A673 (cell line): ENCODE results near the gene NHERF1. TPM values are rescaled to one million over a fixed set of nuclear protein-coding genes. Genes with fewer than 3 reads are reported as not detected.

Source experiments
- BruUV-seq: library from RNA; stranded (reverse); fragments of 400-500 nt; replicated peaks from 2 replicates; lab custom pipeline; 2021; lab: Mats Ljungman, UMichigan
- CTCF ChIA-PET: fragments of 300-600 bp; sonication (Branson Sonifier 250); formaldehyde crosslinking; loops from one replicate; lab custom pipeline; 2022; ENCODE audit warnings: antibody characterized with exemption; lab: Charles Lee
- POLR2A ChIA-PET: fragments of 300-600 bp; sonication (Branson Sonifier 250); formaldehyde crosslinking; loops from one replicate; lab custom pipeline; 2022; ENCODE audit warnings: antibody characterized with exemption; ENCODE audit not compliant: low non-redundant PET; lab: Charles Lee
- DNase-seq: peaks from one replicate; pipeline ENCODE4 v3.0.0-alpha.2; 2015; ENCODE audit warnings: low spot score
- H3K27ac ChIP-seq: fragments of 200-600 bp; sonication (generic); 2 replicates; pipeline ENCODE4 v1.5.1; 2016; ENCODE audit warnings: mixed run types, low read depth, mild to moderate bottlenecking, mixed read lengths, antibody characterized with exemption, low read length; ENCODE audit not compliant: poor library complexity, severe bottlenecking
- H3K27me3 ChIP-seq: fragments of 200-600 bp; sonication (generic); replicated peaks from 2 replicates; pipeline ENCODE4 v1.6.1; 2017; ENCODE audit warnings: mixed run types, low read depth, mild to moderate bottlenecking, mixed read lengths, antibody characterized with exemption, low read length; ENCODE audit not compliant: insufficient read depth, poor library complexity
- H3K36me3 ChIP-seq: fragments of 200-600 bp; sonication (generic); 2 replicates; pipeline ENCODE4 v1.6.1; 2016; ENCODE audit warnings: mixed run types, mild to moderate bottlenecking, mixed read lengths, antibody characterized with exemption, low read length; ENCODE audit not compliant: insufficient read depth, poor library complexity, severe bottlenecking
- H3K4me1 ChIP-seq: fragments of 200-600 bp; sonication (generic); 2 replicates; pipeline ENCODE4 v1.6.1; 2017; ENCODE audit warnings: mixed run types, mild to moderate bottlenecking, mixed read lengths, antibody characterized with exemption, low read length; ENCODE audit not compliant: insufficient read depth, poor library complexity, severe bottlenecking
- H3K4me3 ChIP-seq: fragments of 200-600 bp; sonication (generic); 2 replicates; pipeline ENCODE4 v1.5.1; 2016; ENCODE audit warnings: low read depth, mixed run types, mild to moderate bottlenecking, mixed read lengths, low read length; ENCODE audit not compliant: poor library complexity, severe bottlenecking
- H3K9me3 ChIP-seq: fragments of 200-600 bp; sonication (generic); 2 replicates; pipeline ENCODE4 v1.6.1; 2016; ENCODE audit warnings: mixed run types, low read depth, mild to moderate bottlenecking, mixed read lengths, antibody characterized with exemption, low read length; ENCODE audit not compliant: poor library complexity, severe bottlenecking
- EZH2 ChIP-seq: fragments of 200-600 bp; sonication (generic); IDR thresholded peaks from 2 replicates; pipeline ENCODE4 v1.6.1; 2017; ENCODE audit warnings: borderline replicate concordance, low read depth, mild to moderate bottlenecking, mixed read lengths, antibody characterized with exemption, low read length; ENCODE audit not compliant: poor library complexity, severe bottlenecking
- intact Hi-C: fragments of 100-400 bp; cut with micrococcal nuclease; formaldehyde crosslinking; loops from one replicate; pipeline ENCODE4 v1.10.0; 2022; ENCODE audit not compliant: unreplicated experiment
- total RNA-seq: library from RNA; stranded (reverse); gene quantifications from 2 replicates; pipeline ENCODE4 v1.2.3, GENCODE V29; 2021
- TF ChIP-seq, protein P1 (sequence below): fragments of 300-800, 200-600 bp; sonication (generic); conservative IDR thresholded peaks from 2 replicates; pipeline ENCODE4 v1.5.1; 2017; ENCODE audit warnings: low read depth, mild to moderate bottlenecking, antibody characterized with exemption, low read length, moderate library complexity, mixed read lengths

Gene NHERF1
- total RNA-seq, 1 experiment from 2014 or later: 33.8 TPM

DNA sequence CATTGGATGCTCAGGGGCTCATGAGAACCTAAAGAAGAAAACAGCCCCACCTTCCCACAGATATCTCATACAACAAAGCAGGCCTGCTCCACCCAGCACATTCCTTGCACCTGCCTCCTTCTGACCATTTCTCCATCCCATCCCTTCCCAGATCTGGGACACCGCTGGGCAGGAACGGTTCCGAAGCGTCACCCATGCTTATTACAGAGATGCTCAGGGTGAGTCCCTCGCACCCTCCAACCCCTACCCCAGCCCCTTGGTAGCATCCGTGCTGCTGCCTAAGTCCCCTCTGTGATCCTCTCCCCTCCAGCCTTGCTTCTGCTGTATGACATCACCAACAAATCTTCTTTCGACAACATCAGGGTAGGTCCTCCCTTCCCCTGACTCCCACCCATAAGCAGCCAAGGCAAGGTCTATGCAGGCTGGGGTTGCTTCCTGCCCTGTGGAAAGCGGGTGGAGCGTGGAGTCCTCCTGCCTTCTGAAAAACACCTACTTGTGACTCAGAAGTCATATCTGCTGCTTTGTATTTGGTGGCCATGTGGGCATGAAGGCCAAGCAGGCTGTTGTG lies 5.4 kb upstream of the NHERF1 start:
- Histone ChIP-seq H3K9me3 (no peaks in the 10 kb centered on the region), H3K27me3 (peaks cover 15% of the 10 kb centered on the region), H3K4me1 (peaks cover 16% of the 10 kb centered on the region), H3K27ac (no peak overlapping the region), H3K4me3 (no peak overlapping the region), H3K36me3 (no peaks in the 10 kb centered on the region)
- no TSS peak for BruUV-seq
- intact Hi-C loops: loop anchor here (5.0 to 10.0 kb wide), 2 partner anchors 34 to 212 kb away; partner anchors contain the start of gene NAT9
- ChIA-PET CTCF (interaction anchor here (0.9 kb wide), 1 partner anchor 219 kb away, joined by 3 read pairs; no protein-coding TSS in a partner anchor), POLR2A (no interaction called here)
- DNase-seq: no peak
- TF ChIP-seq EZH2: no peak
- TF ChIP-seq, protein P1, sequence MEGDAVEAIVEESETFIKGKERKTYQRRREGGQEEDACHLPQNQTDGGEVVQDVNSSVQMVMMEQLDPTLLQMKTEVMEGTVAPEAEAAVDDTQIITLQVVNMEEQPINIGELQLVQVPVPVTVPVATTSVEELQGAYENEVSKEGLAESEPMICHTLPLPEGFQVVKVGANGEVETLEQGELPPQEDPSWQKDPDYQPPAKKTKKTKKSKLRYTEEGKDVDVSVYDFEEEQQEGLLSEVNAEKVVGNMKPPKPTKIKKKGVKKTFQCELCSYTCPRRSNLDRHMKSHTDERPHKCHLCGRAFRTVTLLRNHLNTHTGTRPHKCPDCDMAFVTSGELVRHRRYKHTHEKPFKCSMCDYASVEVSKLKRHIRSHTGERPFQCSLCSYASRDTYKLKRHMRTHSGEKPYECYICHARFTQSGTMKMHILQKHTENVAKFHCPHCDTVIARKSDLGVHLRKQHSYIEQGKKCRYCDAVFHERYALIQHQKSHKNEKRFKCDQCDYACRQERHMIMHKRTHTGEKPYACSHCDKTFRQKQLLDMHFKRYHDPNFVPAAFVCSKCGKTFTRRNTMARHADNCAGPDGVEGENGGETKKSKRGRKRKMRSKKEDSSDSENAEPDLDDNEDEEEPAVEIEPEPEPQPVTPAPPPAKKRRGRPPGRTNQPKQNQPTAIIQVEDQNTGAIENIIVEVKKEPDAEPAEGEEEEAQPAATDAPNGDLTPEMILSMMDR: no peak

DNA sequence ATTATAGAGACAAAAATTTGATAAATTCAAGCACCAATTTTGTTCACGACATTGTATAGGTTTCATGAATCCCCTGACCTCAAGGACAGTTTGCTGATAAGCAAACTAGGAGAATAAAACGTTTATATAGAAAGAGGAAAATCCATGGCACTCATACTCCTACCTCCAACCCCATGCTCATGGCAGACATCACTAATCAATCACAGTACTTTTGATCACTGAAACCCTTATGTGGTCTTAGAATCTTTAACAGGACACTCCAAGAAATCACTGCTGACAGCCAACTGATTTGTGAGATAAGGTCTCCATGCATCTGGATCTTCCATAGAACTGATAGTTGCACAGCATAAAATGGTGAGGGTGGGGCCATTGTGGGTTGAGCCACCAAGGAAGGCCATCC lies 4.7 kb upstream of the NHERF1 start:
- CTCF ChIA-PET: no interaction called here
- Histone ChIP-seq H3K9me3 (no peaks in the 10 kb centered on the region), H3K27ac (no peak overlapping the region), H3K4me1 (peaks cover 11% of the 10 kb centered on the region), H3K36me3 (no peaks in the 10 kb centered on the region), H3K27me3 (peaks cover 8% of the 10 kb centered on the region), H3K4me3 (no peak overlapping the region)
- POLR2A ChIA-PET: no interaction called here
- BruUV-seq: no TSS peak
- intact Hi-C loops: loop anchor here (1.0 to 10.0 kb wide), 3 partner anchors 34 to 211 kb away; partner anchors contain the start of gene NAT9
- DNase-seq: no peak
- no peak for TF ChIP-seq EZH2
- TF ChIP-seq, protein P1: no peak

DNA sequence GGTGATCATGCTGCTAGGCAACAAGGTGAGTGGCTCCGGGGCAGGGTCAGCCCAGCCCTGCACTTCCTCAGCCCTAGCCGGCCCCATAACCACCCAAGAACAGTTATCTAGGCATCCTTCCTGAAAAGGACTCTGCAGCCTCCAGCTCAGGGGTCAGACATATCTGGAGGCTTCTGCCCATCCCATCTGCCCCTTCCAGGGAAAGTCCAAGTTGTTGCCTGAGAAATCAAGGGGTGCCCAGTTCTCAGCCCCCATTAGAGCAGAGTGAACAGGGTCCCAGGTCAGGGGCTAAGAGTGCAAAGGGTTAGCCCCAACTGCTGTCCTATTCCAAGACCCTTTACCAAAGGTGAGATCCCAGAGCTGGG lies 4.1 kb upstream of the NHERF1 start:
- H3K4me3 ChIP-seq: no peak overlapping the region

More for the DNA sequence above, 4.1 kb upstream of the NHERF1 start:
- TF ChIP-seq EZH2: no peak
- TF ChIP-seq, protein P1: no peak
- Histone ChIP-seq H3K9me3 (no peaks in the 10 kb centered on the region), H3K4me1 (peaks cover 11% of the 10 kb centered on the region), H3K27ac (no peak overlapping the region), H3K27me3 (peaks cover 3% of the 10 kb centered on the region), H3K36me3 (no peaks in the 10 kb centered on the region)
- ChIA-PET POLR2A (no interaction called here), CTCF (interaction anchor here (0.6 to 2.0 kb wide), 6 partner anchors 35 to 213 kb away, joined by 3 to 15 read pairs (median 3); partner anchors contain the start of gene FDXR)
- DNase-seq: no peak
- intact Hi-C loops: loop anchor here (1.0 to 10.0 kb wide), 3 partner anchors 33 to 210 kb away; partner anchors contain the start of gene NAT9
- no TSS peak for BruUV-seq
